Measurements from ENCODE around the gene SLC5A4.
"Not testable (repeated sequence)": the region's sequence is repeated elsewhere in the genome, so short reads cannot be mapped to it uniquely, and the experiment has no call there.

Gene SLC5A4

DNA sequence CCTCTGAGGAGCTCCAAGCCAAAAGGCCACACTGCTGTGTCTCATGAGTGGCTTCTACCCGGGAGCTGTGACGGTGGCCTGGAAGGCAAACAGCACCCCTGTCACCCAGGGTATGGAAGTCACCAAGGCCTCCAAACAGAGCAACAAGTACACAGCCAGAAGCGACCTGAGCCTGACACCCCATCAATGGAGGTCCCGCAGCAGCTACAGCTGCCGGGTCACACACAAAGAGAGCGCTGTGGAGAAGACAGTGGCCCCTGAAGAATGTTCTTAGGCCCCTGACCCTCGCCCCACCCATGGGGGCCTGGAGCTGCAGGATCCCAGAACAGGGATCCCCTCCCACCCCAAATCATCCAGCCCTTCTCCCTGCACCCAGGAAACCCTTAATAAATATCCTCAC is 55.2 kb downstream of the SLC5A4 start:
- no peak for DNase-seq (ENCODE audit: low read depth)

DNA sequence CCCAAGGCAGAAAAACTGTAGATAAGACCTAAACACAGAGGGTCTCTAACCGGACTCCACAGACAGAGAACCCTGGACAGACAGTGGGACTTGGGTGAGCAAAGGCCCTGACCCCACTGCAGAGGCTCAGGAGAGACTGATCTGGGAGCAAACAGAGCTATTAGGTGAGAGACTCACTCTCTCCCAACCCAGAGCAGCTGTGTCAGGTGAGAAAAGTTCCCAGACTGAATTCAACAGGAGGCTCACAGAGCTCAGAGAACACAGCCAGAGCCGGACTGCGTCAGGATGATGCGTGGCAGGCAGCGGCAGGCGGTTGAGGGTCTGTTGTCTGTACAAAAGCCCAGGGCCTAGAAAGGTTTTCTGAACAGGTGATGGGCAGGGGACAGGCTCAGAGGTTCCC is 55.8 kb downstream of the SLC5A4 start:
- DNase-seq (ENCODE audit: low read depth), result no peak

DNA sequence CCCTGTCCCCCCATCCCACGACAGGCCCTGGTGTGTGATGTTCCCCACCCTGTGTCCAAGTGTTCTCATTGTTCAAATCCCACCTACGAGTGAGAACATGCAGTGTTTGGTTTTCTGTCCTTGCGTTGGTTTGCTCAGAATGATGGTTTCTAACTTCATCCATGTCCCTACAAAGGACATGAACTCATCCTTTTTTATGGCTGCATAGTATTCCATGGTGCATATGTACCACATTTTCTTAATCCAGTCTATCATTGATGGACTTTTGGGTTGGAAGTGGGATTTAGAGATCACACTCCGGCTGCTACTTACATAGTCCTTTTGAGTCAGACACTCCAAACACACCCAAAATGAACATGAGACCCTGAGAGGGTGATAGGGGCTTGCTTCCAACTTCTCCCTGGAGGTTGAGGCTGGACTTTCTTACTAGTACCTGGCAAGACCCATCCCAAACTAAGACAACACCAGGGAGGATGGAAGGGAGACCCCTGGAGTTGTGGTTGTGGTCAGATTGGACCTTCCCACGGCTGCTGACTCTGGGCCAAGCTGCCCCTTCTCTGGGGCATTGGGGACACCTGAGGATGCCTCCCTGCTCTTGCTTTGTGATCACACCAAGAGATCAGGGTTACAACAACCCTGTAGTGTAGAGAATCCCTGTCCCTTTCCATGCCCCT is 57.5 kb downstream of the SLC5A4 start:
- not testable (repeated sequence) for DNase-seq (ENCODE audit: low read depth)

DNA sequence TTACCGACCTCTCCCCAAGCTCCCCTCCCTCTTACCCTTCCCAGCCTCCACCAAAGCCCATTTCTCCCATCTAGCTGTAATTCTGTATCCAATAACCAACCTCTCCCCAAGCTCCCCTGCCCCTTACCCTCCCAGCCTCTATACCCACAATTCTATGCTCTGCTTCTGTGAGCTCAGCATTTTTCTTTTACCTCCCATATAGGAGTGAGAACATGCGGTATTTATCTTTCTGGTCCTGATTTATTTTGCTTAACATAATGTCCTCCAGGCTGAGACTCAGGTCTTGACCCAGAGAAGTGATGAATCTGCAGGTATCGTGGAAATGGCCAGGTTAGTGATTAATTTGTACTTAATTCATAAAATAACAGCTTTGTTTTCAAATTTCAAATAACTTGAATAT is 59.2 kb downstream of the SLC5A4 start:
- not testable (repeated sequence) for DNase-seq (ENCODE audit: low read depth)

DNA sequence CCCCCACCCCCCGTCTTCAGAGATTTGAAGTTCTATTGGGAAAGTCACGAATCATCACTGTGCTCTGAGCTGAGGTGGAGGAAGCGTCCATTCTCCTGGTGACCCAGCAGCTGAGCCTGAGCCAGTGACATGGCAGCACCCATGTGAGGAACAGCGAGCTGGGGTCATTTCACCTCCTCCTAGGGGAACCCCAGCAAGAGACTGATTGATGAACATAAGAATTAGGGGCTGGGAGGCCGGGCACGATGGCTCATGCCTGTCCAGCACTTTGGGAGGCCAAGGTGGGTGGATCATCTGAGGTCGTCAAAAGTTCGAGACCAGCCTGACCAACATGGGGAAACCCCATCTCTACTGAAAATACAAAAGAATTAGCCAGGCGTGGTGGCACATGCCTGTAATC is 61.8 kb downstream of the SLC5A4 start:
- not testable (repeated sequence) for DNase-seq (ENCODE audit: low read depth)

DNA sequence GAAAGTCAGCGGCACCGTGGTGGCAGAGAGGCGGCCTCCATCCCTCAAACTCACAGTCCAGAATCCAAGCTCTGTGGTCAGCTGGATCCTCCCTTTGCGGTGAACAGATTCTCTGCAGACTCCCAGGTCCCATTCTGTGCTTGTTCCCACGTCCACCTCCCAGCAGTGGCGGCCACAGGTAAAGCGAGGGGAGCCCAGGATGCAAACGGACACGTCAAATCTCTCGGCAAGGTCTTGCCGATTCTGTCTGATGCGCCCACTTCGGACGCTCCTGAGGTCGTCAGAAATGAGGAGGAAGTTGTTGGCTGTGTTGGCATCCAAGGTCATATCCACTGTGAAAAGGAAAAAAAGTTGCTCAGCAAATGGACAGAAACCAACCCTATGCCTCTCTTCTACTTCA is 64.1 kb downstream of the SLC5A4 start:
- DNase-seq (ENCODE audit: low read depth), result not testable (repeated sequence)

DNA sequence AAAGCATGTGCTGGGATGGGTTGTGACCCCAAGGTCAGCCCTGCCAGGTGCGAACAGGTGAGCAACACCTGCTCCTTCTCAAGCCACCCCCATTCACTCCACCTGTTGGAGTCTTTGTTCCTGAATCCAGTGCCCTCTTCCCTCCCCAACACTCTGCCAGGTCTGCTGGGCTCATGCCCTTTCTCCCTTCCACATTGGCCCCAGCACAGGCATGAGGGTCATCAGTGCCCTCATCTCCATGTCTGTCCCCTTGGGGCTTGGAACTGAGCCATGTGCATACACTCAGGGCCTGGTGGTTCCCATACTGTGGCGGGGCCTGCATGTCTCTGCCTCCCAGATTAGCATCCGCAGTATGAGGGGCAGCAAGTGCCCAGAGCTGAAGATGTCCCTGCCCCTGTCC is 69.3 kb downstream of the SLC5A4 start:
- DNase-seq (ENCODE audit: low read depth), result no peak

DNA sequence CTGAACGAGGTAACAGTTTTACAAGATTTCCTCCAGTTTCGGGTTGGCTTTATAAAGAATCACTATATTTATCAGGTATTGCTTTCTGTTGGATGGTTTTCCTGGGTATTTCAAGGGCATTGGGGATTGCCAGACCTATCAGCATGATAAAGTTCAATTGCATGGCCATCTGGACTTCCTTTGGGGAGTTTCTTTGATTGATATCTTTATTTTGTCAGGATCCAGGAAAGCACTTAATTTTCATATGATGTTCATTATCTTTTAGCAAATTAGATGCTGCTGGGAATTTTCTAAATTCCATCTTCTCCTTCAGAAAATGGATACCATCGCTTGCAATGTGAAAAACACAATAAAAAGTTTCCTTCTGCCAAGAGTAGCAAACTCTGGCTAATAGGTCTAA is 71.5 kb downstream of the SLC5A4 start:
- DNase-seq (ENCODE audit: low read depth), result no peak

DNA sequence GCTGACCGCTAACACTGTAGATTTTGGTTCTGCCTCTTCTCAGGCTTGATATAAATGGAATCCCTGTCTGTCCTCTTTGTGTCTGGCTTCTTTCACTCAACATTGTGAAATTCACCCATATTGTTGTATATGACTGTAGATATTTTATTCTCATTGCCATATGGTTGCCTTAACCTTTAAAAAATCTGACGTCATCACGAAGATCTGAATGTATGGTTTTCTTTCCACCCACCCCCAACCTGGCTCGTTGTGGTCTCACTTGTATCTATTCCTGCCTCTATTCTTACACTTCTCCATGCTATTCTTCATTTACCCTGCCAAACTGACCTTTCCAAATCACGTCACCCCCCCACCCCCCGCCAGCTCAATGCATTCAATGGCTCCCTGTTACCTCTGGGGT is 74.1 kb downstream of the SLC5A4 start:
- DNase-seq (ENCODE audit: low read depth), result no peak

DNA sequence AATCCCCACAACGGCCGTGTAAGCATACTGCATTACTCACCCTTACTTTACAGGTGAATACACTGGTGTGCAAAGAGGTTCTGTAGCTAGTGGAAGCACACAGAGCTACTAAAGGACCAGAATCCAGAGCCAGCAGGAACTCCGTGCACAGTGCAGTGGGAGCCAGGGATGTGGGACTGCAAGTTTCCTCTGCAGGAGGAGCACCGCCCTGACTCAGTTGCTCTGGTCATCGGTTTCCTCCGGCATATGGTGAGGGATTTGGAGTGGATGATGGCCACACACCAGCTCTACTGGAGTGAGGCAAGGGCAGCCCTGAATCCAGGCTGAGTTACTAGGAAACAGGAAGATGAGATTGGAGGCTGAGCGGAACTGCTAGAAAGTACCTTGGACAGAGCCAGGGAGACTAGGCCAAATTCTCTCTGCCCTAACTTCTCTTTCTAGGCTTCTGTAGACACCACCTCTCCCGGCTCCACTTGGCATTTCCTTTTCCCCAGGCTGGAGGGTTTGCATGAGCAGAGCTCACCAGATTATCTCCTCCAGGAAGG is 77.9 kb downstream of the SLC5A4 start:
- no peak for DNase-seq (ENCODE audit: low read depth)

DNA sequence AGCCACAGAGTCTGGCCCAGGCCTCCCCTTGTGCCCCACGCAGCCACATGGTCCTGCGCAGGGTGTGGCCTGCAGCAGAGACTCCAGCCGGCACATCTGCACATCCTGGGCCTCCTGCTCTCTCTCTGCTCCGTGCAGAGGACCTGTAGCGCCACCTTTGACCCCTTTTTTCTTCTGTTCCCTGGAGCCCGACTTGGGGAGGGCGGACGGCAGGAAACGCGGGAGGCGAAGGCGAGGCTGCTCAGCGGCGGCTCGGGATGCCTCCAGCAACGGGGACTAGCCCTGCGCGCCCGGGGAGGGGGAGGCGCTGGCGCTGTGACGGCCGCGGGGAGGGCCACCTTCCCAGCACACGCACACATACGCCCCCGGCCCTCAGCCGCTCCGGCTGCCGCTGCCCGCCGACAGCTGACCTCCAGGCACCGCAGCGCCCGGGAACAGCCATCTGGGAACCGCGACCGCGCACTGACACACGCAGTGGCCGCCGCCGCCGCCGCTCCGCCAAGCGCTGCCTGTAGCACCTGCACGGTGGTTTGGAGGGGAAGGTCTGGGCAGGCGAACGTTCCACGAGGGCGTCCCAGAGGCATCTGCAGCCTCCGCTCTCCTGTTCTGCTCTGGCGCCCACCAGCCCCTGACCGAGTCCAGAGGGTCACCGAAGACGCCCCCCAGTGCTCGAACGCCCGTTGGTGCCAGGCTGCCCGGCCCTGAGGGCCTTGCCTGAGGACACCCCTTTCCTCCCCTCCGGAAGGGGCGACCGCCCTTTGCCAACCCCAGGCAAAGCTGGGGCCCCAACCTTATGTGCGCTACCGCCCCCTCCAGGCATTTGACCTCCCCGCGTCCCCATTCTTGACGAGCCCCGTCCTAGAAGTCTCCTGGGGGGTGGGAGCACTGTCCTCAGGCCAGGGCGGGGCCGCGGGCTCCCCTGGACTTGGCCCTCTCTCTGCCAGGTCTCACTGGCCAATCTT is 79.2 kb downstream of the SLC5A4 start:
- no peak for DNase-seq (ENCODE audit: low read depth)

DNA sequence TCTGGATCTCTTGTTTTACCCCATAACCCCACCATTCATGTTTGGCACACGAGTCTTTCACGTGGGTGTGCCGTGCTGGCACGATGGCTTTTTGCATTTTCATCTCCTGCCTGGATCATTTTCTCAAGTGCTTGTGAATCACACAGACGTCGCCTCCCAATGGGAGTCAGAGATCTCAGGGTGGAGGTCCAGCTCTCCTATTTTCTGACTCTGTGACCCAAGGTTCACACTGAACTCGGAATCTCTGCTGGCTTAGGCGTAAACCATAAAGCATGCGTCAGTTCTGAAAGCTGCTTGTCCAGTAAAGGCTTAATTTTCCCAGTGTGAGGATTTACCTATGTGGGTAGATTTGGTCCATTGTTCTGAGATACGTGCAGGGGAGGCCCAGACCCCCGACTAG is 80.0 kb downstream of the SLC5A4 start:
- no peak for DNase-seq (ENCODE audit: low read depth)
